Activated B cell treated with CpG ODN at 0.5 μM for 24 hours (primary cell): ENCODE results near the gene PPP1R12B. TPM values are rescaled to one million over a fixed set of nuclear protein-coding genes. Genes with fewer than 3 reads are reported as not detected.

Experiments
- ATAC-seq: fragments of 200-7000 bp; cut with Tn5 transposase; one replicate; pipeline ENCODE4 v1.10.0; 2021; ENCODE audit warnings: low read depth, mild to moderate bottlenecking, moderate library complexity
- CTCF ChIA-PET: fragments of 350-600 bp; sonication (Branson Sonifier 250); formaldehyde crosslinking; loops from one replicate; lab custom pipeline; 2021; ENCODE audit warnings: antibody characterized with exemption; lab: Charles Lee
- POLR2A ChIA-PET: fragments of 350-600 bp; sonication (Branson Sonifier 250); formaldehyde crosslinking; loops from one replicate; lab custom pipeline; 2021; ENCODE audit warnings: antibody characterized with exemption; lab: Charles Lee
- DNase-seq: peaks from one replicate; pipeline ENCODE4 v3.0.0; 2022
- H3K27ac Mint-ChIP-seq: one replicate; pipeline ENCODE4 v1.8.0; 2020; ENCODE audit warnings: mixed read lengths
- H3K27me3 Mint-ChIP-seq: one replicate; pipeline ENCODE4 v1.8.0; 2021; ENCODE audit warnings: mixed read lengths
- H3K36me3 Mint-ChIP-seq: one replicate; pipeline ENCODE4 v1.8.0; 2021; ENCODE audit warnings: low read depth, mixed read lengths
- H3K4me1 Mint-ChIP-seq: one replicate; pipeline ENCODE4 v1.8.0; 2021; ENCODE audit warnings: mixed read lengths
- H3K4me3 Mint-ChIP-seq: one replicate; pipeline ENCODE4 v1.8.0; 2020; ENCODE audit warnings: mild to moderate bottlenecking, mixed read lengths
- H3K9me3 Mint-ChIP-seq: one replicate; pipeline ENCODE4 v1.8.0; 2020; ENCODE audit warnings: mixed read lengths
- CTCF ChIP-seq: fragments of 200-600 bp; IDR thresholded peaks from one replicate; pipeline ENCODE4 v1.8.0; 2022; ENCODE audit warnings: antibody characterized with exemption, mild to moderate bottlenecking
- intact Hi-C: fragments of 100-400 bp; cut with micrococcal nuclease; formaldehyde crosslinking; loops from one replicate; pipeline ENCODE4 v1.15.1; 2024
- total RNA-seq: library from RNA; stranded (reverse); gene quantifications from 2 replicates; pipeline ENCODE4 v1.2.3, GENCODE V29; 2022

The PPP1R12B gene
- total RNA-seq, 1 donor from 2014 or later: 25.7 TPM

GRCh38 chr1:202576816-202577215 lies 228.3 kb downstream of the PPP1R12B start:
- no peak overlapping the region for H3K4me3 Mint-ChIP-seq
- intact Hi-C loops: no loop called here
- no peaks in the 10 kb centered on the region for H3K4me1 Mint-ChIP-seq
- no peak overlapping the region for H3K27ac Mint-ChIP-seq
- DNase-seq (no peak), ATAC-seq (no peak)
- ChIA-PET CTCF (no interaction called here), POLR2A (no interaction called here)
- no peaks in the 10 kb centered on the region for H3K27me3 Mint-ChIP-seq
- H3K36me3 Mint-ChIP-seq: peaks cover 25% of the 10 kb centered on the region
- H3K9me3 Mint-ChIP-seq: no peaks in the 10 kb centered on the region
- TF ChIP-seq CTCF: no peak

GRCh38 chr1:202577381-202577780 lies 228.9 kb downstream of the PPP1R12B start:
- Mint-ChIP-seq H3K9me3 (no peaks in the 10 kb centered on the region), H3K36me3 (peaks cover 31% of the 10 kb centered on the region)
- no peak for ATAC-seq

GRCh38 chr1:202578001-202578504 lies 229.6 kb downstream of the PPP1R12B start:
- intact Hi-C loops: no loop called here
- peaks cover 26% of the 10 kb centered on the region for H3K36me3 Mint-ChIP-seq

More at GRCh38 chr1:202577381-202577780, 228.9 kb downstream of the PPP1R12B start:
- CTCF ChIA-PET: no interaction called here
- intact Hi-C loops: no loop called here
- Mint-ChIP-seq H3K4me3 (no peak overlapping the region), H3K27me3 (no peaks in the 10 kb centered on the region), H3K4me1 (no peaks in the 10 kb centered on the region), H3K27ac (no peak overlapping the region)
- no peak for DNase-seq
- POLR2A ChIA-PET: no interaction called here
- TF ChIP-seq CTCF: no peak

GRCh38 chr1:202578565-202578964 lies 230.1 kb downstream of the PPP1R12B start:
- H3K4me1 Mint-ChIP-seq: no peaks in the 10 kb centered on the region
- H3K36me3 Mint-ChIP-seq: peaks cover 23% of the 10 kb centered on the region
- H3K27ac Mint-ChIP-seq: no peak overlapping the region
- H3K9me3 Mint-ChIP-seq: no peaks in the 10 kb centered on the region
- no peaks in the 10 kb centered on the region for H3K27me3 Mint-ChIP-seq
- ATAC-seq: no peak
- ChIA-PET POLR2A (no interaction called here), CTCF (no interaction called here)
- no peak for DNase-seq
- intact Hi-C loops: no loop called here
- H3K4me3 Mint-ChIP-seq: no peak overlapping the region
- no peak for TF ChIP-seq CTCF

More at GRCh38 chr1:202578001-202578504, 229.6 kb downstream of the PPP1R12B start:
- no peak for DNase-seq
- Mint-ChIP-seq H3K27me3 (no peaks in the 10 kb centered on the region), H3K9me3 (no peaks in the 10 kb centered on the region), H3K4me1 (no peaks in the 10 kb centered on the region), H3K27ac (no peak overlapping the region), H3K4me3 (no peak overlapping the region)
- ChIA-PET CTCF (interaction anchor here (0.6 kb wide), 1 partner anchor 17 kb away, joined by 3 read pairs; no protein-coding TSS in a partner anchor), POLR2A (no interaction called here)
- TF ChIP-seq CTCF: no peak
- no peak for ATAC-seq

- Mint-ChIP-seq H3K27ac (no peak overlapping the region), H3K36me3 (peaks cover 27% of the 10 kb centered on the region), H3K9me3 (no peaks in the 10 kb centered on the region), H3K4me1 (no peaks in the 10 kb centered on the region), H3K27me3 (no peaks in the 10 kb centered on the region), H3K4me3 (no peak overlapping the region)
- ChIA-PET CTCF (interaction anchor here (1.6 kb wide), 1 partner anchor 78 kb away, joined by 4 read pairs; no protein-coding TSS in a partner anchor), POLR2A (no interaction called here)
- ATAC-seq (no peak), DNase-seq (no peak)
- intact Hi-C loops: no loop called here
- no peak for TF ChIP-seq CTCF
Measured at GRCh38 chr1:202579806-202580205, 231.3 kb downstream of the PPP1R12B start.
